Keratinocyte (primary cell): ENCODE data around the gene ELMO3.

ENCODE experiments used
- CTCF ChIP-seq, 3 experiments: IDR thresholded peaks in 1 of 3; conservative IDR thresholded peaks in 1 of 3; optimal IDR thresholded peaks in 1 of 3; 2 replicates in 2 of 3; 3 replicates in 1 of 3; pipeline versions ENCODE3 to v1.5.1; 2011; ENCODE audit warnings: low read length in 3 of 3, mild to moderate bottlenecking in 3 of 3, moderate library complexity in 2 of 3, control low read depth in 1 of 3, inconsistent platforms in 1 of 3; ENCODE audit not compliant: insufficient read depth in 2 of 3; ENCODE audit errors: extremely low read depth in 1 of 3
- EZH2 ChIP-seq: IDR thresholded peaks from one replicate; pipeline ENCODE4 v1.6.1; 2012; ENCODE audit warnings: inconsistent platforms, mild to moderate bottlenecking, low read length, moderate library complexity

GRCh38 chr16:67200491-67200890 lies 1.6 kb downstream of the ELMO3 start:
- no peak for TF ChIP-seq CTCF (optimal IDR thresholded peaks at IDR 0.05 in 1 of 3, IDR thresholded peaks at IDR 0.05 in 1 of 3, conservative IDR thresholded peaks at IDR 0.05 in 1 of 3; ENCODE audit: extremely low read depth in 1 of 3, insufficient read depth in 2 of 3, low read length in 3 of 3)
- TF ChIP-seq EZH2: no peak
